Esophagus muscularis mucosa (tissue), 4 donors: ENCODE results near the gene KCNIP3.

Experiments used
- CTCF ChIP-seq, 3 experiments: fragments of 200-600 bp in 2 of 3; fragments of 450-650 bp in 1 of 3; sonication (generic) in 2 of 3; IDR thresholded peaks; one replicate each; pipeline ENCODE4 v1.5.1; 2017 to 2019; ENCODE audit warnings: antibody characterized with exemption in 3 of 3, mild to moderate bottlenecking in 2 of 3, moderate library complexity in 1 of 3
- EP300 ChIP-seq: sonication (generic); formaldehyde crosslinking; IDR thresholded peaks from one replicate; pipeline ENCODE4 v1.6.1; 2017; ENCODE audit warnings: antibody characterized with exemption
- POLR2A ChIP-seq: fragments of 450-650 bp; IDR thresholded peaks from one replicate; pipeline ENCODE4 v1.6.1; 2017; ENCODE audit warnings: antibody characterized with exemption, moderate library complexity, mild to moderate bottlenecking, low read depth
- POLR2AphosphoS5 ChIP-seq, 2 donors: sonication (generic); formaldehyde crosslinking; IDR thresholded peaks; one replicate each; pipeline ENCODE4 v1.6.1; 2017; ENCODE audit warnings: antibody characterized with exemption in 2 of 2

DNA sequence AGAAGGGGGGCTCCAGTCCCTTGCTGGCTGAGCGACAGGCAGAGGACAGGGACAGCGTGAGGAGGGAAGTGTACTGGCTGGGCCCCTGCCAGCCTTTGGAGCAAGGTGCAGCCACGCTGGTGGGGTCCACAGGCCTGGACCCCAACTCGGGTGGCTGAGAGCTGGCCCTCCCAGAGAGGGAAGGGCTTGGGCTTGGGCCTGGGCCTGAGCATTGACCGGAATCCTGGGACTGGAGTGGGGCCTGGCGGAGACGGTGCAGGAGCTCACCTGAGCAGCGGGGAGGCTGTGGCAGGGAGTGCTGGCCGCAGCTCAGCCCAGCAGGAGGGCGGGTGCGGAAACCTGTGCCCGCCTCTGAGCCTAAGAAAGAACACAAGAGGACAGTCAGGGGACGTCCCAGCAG lies 27.9 kb downstream of the KCNIP3 start:
- TF ChIP-seq CTCF (IDR thresholded peaks at IDR 0.05) (no peak), POLR2A (no peak), POLR2AphosphoS5 (IDR thresholded peaks at IDR 0.05) (no peak), EP300 (no peak)
